Measurements from ENCODE around the gene CHD6.

CHD6 gene

DNA sequence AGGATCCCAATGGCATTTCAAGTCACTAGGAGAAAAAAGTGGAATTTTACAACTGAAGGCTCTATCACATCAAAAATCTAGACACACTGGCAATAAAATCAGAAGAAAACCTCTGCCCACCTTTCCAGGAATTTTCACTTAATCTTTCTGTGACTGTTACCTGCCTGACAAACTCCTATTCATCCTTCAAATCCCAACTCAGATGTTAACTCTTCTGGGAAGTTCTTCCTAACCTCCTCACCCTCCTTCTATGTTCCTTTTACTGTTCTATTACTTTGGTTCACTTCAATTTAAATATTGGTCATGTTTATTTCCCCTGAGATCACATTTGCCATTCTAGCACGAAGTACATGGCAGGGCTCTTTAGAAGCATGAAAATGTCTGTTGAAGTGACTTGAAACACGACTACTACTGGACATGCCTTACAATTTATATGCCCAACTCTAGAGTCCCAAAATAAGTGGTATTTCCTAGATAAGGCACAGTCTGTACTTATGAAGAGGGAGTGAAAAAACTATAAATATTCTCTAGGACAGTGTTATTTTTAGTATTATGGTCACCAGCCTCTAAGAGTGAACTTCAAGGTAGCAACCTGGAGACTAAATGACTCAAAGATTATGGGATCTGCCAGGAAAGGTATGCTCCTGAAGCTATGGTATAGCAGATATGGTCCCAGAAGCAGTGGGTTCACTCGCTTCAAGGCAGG, 17.1 kb downstream of the CHD6 start:
- TF ChIP-seq, protein P1, sequence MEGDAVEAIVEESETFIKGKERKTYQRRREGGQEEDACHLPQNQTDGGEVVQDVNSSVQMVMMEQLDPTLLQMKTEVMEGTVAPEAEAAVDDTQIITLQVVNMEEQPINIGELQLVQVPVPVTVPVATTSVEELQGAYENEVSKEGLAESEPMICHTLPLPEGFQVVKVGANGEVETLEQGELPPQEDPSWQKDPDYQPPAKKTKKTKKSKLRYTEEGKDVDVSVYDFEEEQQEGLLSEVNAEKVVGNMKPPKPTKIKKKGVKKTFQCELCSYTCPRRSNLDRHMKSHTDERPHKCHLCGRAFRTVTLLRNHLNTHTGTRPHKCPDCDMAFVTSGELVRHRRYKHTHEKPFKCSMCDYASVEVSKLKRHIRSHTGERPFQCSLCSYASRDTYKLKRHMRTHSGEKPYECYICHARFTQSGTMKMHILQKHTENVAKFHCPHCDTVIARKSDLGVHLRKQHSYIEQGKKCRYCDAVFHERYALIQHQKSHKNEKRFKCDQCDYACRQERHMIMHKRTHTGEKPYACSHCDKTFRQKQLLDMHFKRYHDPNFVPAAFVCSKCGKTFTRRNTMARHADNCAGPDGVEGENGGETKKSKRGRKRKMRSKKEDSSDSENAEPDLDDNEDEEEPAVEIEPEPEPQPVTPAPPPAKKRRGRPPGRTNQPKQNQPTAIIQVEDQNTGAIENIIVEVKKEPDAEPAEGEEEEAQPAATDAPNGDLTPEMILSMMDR (IDR thresholded peaks at IDR 0.05; ENCODE audit: insufficient read depth, low read length, missing control alignments) = no peak
- ChIA-PET CTCF (no interaction called here), POLR2A (no interaction called here)
- no peak for DNase-seq (ENCODE audit: low read depth, low spot score)
- no peak overlapping the region for H3K4me3 ChIP-seq (ENCODE audit: low read depth, low read length)

DNA sequence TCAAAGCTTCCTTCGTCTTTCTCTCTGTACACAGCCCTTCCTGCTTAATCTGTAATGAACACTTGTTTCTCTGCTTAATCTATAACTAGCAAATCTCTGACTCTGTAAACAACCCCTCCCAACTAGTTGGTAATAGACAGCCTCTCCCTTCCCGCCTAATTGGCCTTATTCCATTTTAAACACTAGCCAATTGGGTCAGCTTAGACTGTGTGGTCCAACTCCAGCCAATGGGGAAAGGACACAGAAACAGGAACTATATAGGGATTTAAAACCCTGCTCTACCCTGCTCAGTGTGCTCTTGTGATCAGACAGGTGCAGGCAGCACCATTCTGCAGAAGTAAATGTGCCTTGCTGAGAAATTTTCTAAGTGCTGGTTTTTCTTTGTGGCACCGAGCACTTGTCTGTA, 18.5 kb downstream of the CHD6 start:
- POLR2A ChIA-PET = no interaction called here

DNA sequence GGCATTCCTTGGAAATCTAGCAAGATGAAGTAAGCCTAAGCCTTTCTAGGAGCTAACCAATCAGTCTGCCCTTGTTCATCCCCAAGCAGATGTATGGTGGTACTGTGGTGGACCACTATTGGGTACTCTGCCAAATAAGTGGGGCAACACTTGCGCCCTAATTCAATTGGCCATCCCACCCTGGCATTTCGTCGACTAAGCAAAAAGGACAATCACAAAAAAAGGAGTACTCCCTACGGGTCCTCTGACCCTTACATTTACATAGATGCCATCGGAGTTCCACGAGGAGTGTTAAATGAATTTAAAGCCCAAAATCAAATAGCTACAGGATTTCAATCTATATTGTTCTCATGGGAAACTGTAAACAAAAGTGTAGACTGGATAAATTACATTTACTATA, 19.5 kb downstream of the CHD6 start:
- ChIA-PET POLR2A (no interaction called here), CTCF (no interaction called here)
- TF ChIP-seq, protein P1 (IDR thresholded peaks at IDR 0.05; ENCODE audit: insufficient read depth, low read length, missing control alignments) = no peak
- DNase-seq (ENCODE audit: low read depth, low spot score) = no peak
- no peak overlapping the region for H3K4me3 ChIP-seq (ENCODE audit: low read depth, low read length)

More for the DNA sequence above, 18.5 kb downstream of the CHD6 start:
- DNase-seq (ENCODE audit: low read depth, low spot score) = no peak
- TF ChIP-seq, protein P1 (IDR thresholded peaks at IDR 0.05; ENCODE audit: insufficient read depth, low read length, missing control alignments) = no peak
- no peak overlapping the region for H3K4me3 ChIP-seq (ENCODE audit: low read depth, low read length)
- CTCF ChIA-PET = no interaction called here

DNA sequence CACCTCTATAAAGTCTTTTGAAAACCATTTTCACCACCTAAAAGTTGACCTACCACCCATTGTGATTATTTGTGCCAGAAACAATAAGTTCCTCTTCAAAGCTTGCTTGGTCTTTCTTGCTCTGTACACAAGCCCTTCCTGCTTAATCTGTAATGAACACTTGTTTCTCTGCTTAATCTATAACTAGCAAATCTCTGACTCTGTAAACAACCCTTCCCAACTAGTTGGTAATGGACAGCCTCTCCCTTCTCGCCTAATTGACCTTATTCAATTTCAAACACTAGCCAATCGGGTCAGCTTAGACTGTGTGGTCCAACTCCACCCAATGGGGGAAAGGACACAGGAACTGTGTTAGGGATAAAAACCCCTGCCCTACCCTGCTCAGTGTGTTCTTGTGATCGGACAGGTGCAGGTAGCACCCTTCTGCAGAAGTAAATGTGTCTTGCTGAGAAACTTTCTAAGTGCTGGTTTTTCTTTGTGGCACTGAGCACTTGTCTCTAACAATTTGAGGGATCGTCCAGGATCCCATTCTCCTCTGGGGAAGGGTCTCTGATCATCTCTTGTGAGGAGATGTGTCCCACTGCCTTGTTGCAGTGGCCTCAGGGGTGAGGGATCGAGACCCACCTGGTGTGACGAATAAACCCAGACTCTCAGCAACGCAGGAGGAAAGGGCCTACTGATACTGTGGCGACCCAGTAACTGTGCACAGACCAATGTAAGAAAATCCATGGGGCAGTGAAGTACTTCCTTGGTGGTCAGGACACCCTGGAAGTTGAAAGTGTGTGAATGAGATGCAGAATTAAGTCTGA, 23.5 kb downstream of the CHD6 start:
- TF ChIP-seq, protein P1 (IDR thresholded peaks at IDR 0.05; ENCODE audit: insufficient read depth, low read length, missing control alignments) = no peak
- H3K4me3 ChIP-seq (ENCODE audit: low read depth, low read length) = no peak overlapping the region
- ChIA-PET CTCF (no interaction called here), POLR2A (no interaction called here)
- DNase-seq (ENCODE audit: low read depth, low spot score) = no peak

DNA sequence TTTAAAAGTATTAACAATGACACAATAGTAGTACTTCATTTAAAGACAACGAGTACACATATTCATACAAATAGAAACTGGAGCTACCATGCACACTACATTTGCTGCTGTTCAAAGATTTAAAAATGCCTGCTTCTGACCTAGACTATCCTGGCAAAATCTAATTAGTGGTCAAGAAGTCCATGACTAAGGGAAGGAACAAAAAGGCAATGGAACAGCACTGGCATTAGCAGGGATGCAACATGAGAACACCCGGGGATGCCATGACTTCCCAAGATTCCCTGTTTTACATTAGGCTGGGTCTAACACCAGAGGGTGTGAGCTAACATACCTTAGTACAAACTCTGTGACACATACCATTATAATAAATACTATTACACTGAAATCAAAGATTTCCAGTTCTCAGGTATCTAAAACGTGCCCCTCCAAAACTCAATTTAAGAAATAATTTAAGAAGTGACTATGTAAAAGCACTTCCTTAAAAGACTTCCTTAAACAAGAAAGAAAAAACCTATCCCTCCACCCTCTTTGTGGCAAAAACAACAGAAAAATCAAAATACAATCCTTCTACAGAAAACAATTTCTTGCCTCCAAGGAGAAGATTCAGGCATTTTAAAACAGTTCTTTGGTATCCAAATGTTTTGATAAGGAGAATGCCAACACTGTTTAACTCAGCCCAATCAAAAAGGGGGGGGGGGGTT, 25.5 kb downstream of the CHD6 start:
- DNase-seq (ENCODE audit: low read depth, low spot score) = no peak
- H3K4me3 ChIP-seq (ENCODE audit: low read depth, low read length) = no peak overlapping the region
- ChIA-PET CTCF (no interaction called here), POLR2A (no interaction called here)
- TF ChIP-seq, protein P1 (IDR thresholded peaks at IDR 0.05; ENCODE audit: insufficient read depth, low read length, missing control alignments) = no peak

DNA sequence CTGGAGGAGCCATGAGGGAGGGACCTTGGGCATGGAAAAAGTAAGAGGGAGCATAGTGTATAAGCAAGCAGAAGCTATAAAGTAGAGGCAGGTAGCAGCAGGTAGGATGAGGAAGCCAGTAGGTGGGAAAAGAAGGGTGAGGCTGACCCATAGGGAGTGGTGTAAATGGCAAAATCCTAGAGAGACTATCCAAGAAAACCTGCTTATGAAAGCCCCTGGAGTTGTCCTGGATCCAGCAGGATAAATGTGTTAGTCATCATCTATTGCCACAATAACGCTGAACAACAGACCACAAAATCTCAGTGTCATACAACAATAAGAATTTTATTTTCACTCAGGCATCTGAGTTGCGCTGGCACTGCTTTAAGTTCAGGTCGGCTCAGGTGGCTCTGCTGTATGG, 30.2 kb downstream of the CHD6 start:
- no peak overlapping the region for H3K4me3 ChIP-seq (ENCODE audit: low read depth, low read length)
- no peak for DNase-seq (ENCODE audit: low read depth, low spot score)
- ChIA-PET POLR2A (no interaction called here), CTCF (no interaction called here)
- TF ChIP-seq, protein P1 (IDR thresholded peaks at IDR 0.05; ENCODE audit: insufficient read depth, low read length, missing control alignments) = no peak
